A549 (cell line): Measurements from ENCODE around the gene ZNF587.

Experiments used
- EHMT2 ChIP-seq: fragments of 200-600 bp; sonication (generic); IDR thresholded peaks from 2 replicates; pipeline ENCODE4 v1.6.1; 2016; ENCODE audit warnings: antibody characterized with exemption, low read depth, mild to moderate bottlenecking, moderate library complexity
- EP300 ChIP-seq, 2 experiments: fragments of >200 bp; sonication (Bioruptor Twin); formaldehyde crosslinking; IDR thresholded peaks; 2 replicates in 1 of 2; 3 replicates in 1 of 2; pipeline ENCODE4 v1.6.1; 2016 to 2017
- HDAC2 ChIP-seq: fragments of 200-600 bp; sonication (generic); IDR thresholded peaks from 2 replicates; pipeline ENCODE4 v1.6.1; 2016
- POLR2A ChIP-seq: IDR thresholded peaks from 2 replicates; pipeline ENCODE4 v1.6.1; 2012; ENCODE audit warnings: mild to moderate bottlenecking, low read length
- RAD21 ChIP-seq, 2 experiments: fragments of >200 bp in 1 of 2; sonication (Bioruptor Twin) in 1 of 2; formaldehyde crosslinking in 1 of 2; IDR thresholded peaks in 1 of 2; conservative IDR thresholded peaks in 1 of 2; 2 replicates in 1 of 2; 3 replicates in 1 of 2; pipeline ENCODE4 v1.6.1; 2012 to 2018; ENCODE audit warnings: inconsistent platforms in 1 of 2
- RCOR1 ChIP-seq: fragments of 150-350 bp; IDR thresholded peaks from 2 replicates; pipeline ENCODE4 v1.6.1; 2014; ENCODE audit warnings: antibody characterized with exemption, low read length, low read depth
- TF ChIP-seq, protein P1 (sequence below): IDR thresholded peaks from 2 replicates; pipeline ENCODE4 v1.6.1; 2012
- TF ChIP-seq, protein P2 (sequence below): fragments of >200 bp; sonication (Bioruptor Twin); formaldehyde crosslinking; IDR thresholded peaks from 3 replicates; pipeline ENCODE4 v1.5.1; 2016

DNA sequence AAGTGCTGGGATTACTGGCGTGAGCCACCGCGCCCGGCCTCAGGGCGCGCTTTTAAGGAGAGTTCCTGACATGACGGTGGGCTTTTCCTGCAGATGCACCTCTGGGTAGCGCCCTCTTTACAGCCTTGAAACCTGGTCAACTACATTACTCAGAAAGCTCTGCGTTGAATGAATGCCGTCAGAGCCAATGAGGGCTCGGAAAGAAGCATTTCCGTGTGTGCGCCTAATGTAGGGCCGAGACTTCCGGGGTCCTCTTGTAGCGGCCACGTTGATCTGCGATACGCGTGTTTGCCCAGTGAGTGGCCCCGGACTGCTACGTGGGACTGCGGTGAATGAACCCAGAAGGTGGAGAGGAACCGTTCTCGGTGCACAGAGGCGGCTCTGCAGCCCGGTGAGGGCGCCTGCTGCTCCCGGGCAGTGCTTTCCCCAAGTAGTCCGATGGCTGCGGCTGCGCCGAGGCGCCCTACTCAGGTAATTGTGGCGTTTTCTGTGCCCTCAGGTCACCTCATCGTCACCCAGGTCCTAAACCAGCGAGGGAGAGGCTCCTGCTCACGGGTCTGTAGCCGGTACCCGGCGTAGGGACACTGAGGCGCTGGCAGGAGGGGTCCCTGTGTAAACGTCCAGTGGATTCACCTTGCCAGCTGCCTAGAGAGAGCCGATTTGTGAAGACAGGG is 30.0 kb upstream of the ZNF587 start:
- TF ChIP-seq POLR2A (peak; percentile 90), HDAC2 (no peak), RAD21 (conservative IDR thresholded peaks at IDR 0.05 in 1 of 2, IDR thresholded peaks at IDR 0.05 in 1 of 2) (peak; percentile 21 to 22; a peak in 2 of 5 replicates), EP300 (IDR thresholded peaks at IDR 0.05) (no peak), EHMT2 (no peak), RCOR1 (no peak)
- TF ChIP-seq, protein P1, sequence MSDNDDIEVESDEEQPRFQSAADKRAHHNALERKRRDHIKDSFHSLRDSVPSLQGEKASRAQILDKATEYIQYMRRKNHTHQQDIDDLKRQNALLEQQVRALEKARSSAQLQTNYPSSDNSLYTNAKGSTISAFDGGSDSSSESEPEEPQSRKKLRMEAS = peak; percentile 98
- TF ChIP-seq, protein P2, sequence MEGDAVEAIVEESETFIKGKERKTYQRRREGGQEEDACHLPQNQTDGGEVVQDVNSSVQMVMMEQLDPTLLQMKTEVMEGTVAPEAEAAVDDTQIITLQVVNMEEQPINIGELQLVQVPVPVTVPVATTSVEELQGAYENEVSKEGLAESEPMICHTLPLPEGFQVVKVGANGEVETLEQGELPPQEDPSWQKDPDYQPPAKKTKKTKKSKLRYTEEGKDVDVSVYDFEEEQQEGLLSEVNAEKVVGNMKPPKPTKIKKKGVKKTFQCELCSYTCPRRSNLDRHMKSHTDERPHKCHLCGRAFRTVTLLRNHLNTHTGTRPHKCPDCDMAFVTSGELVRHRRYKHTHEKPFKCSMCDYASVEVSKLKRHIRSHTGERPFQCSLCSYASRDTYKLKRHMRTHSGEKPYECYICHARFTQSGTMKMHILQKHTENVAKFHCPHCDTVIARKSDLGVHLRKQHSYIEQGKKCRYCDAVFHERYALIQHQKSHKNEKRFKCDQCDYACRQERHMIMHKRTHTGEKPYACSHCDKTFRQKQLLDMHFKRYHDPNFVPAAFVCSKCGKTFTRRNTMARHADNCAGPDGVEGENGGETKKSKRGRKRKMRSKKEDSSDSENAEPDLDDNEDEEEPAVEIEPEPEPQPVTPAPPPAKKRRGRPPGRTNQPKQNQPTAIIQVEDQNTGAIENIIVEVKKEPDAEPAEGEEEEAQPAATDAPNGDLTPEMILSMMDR = peak; percentile 30
